HG03565 (cell line): ENCODE data around the gene IFT57.

Experiments
- ATAC-seq: cut with Tn5 transposase; IDR thresholded peaks from one replicate; pipeline ENCODE4 v1.9.1; 2021; ENCODE audit warnings: mild to moderate bottlenecking, moderate library complexity; ENCODE audit not compliant: unreplicated experiment

IFT57 gene

DNA sequence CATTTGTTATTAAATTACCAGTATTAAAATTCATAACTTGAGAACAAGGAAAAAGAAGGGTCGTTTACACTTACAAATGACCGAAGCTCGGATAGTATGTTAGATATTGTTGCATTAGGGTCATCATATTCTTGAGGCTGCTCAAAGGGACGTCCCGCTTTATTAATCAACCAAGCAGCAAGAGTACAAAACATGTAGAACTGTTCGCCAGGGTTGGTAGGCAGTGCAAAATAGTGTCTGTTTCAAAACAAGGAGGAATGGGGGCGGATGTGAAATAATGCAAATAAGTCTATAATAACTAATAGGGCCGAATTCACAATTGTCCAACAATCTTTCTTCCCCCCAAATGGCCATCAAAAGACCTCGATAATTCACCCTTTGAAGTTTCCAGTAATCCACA lies 2.9 kb downstream of the IFT57 start:
- ATAC-seq = no peak

DNA sequence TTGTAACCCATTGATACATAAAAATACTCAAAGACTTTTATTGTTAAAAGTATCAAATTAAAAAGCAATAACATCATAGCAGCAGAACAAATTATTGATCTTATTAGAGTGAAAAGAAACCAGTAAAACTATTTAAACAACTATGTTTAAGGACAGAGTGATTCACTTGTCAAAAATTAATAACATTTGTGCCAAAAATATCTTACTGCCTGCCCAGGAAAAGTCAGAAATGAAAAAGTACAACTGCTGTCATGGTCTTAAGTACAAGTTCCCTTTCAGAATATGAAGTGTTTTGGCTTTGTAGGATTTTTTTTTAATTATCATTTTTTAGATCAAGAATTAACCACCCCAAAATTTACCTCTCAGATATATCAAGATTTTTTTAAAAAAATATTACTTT lies 3.4 kb downstream of the IFT57 start:
- no peak for ATAC-seq

DNA sequence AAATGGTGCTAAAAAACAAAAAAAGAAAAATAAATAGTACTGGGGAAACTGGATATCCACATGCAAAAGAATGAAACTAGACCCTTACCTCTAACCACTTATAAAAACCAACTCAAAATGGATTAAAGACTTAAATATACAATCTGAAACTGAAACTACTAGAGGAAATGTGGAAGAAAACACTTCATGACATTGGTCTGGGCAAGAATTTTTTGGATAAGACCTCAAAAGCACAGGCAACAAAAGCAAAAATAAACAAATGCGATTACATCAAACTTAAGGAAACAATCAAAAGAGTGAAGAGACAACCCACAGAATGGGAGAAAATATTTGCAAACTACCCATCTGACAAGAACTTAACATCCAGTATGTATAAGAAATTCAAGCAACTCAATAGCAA lies 6.4 kb downstream of the IFT57 start:
- no peak for ATAC-seq

GRCh38 chr3:108209579-108209978 lies 12.6 kb downstream of the IFT57 start:
- ATAC-seq = no peak

DNA sequence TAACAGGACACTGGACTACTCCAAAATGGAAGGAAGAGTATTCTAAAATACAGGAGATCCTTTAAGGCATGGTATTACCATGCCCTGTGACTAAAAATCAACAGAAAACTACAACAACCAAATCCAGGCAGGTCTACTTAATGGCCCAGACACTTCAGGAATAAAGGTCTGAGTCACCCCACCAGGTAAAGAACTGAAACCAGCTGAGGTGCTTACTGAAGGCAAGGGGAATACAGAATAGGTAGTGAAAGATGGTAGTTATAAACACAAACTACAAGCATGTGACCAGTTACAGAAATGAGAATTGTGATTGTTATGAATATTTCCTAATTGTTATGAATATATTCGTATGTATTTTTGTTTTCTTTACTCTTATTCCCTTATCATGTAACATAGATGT lies 13.4 kb downstream of the IFT57 start:
- ATAC-seq = peak; percentile 89

DNA sequence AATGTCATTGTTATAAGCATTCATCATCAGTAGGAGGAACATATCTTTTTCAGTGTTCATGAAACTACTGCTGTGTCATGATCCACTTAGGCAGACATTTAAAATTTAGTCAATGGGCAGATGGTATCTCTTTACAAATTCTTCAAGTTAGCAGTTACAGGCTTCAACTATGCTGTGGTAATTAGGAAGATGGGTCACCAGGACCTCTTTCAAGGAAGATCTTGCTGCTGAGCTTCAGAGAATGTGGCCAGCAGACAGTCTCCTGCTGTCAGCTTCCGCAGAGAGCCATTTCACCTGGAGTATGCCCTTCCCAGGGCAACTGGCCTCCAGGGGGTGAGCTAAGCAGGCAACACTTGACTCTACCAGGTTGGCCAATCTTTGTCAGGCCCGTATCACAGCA lies 19.4 kb downstream of the IFT57 start:
- ATAC-seq = no peak

DNA sequence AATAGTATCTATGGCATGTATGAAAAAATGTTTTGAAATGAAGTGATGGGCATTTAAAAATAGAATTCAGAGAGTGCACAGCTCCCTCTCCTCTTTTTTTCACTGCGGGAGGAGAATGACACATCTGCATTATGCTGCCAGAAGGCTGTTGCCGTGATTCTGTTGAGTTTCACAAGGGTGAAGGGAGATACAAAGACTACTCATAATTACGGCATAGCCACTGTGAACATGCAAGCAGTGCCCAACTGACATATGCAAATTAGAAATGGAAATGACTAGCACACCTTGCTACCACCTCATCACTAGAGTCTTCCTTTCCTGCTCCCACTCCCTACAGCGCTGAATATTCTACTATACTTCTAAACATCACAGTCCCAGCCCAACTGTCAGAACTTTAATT lies 20.1 kb downstream of the IFT57 start:
- peak; percentile 66 for ATAC-seq

DNA sequence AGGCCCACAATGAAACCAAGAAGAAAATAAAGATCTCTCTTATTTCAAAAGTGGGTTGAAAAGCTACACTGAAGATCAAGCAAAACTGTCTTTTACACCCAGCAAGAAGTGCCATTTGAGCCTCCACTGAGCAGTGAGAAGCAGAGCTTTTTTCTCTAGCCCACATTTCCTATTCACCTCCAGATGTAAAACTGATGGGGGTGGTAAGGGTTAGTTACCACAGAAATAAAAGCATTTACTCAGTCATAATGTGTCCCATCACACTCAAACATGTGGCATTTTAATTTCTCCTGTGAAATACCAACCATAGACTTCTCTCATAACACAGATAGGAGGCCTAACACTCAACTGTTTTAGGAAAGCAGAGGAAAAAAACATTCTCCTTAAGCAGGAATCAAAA lies 21.0 kb downstream of the IFT57 start:
- ATAC-seq = no peak

GRCh38 chr3:108200578-108200977 lies 21.6 kb downstream of the IFT57 start:
- ATAC-seq = no peak

DNA sequence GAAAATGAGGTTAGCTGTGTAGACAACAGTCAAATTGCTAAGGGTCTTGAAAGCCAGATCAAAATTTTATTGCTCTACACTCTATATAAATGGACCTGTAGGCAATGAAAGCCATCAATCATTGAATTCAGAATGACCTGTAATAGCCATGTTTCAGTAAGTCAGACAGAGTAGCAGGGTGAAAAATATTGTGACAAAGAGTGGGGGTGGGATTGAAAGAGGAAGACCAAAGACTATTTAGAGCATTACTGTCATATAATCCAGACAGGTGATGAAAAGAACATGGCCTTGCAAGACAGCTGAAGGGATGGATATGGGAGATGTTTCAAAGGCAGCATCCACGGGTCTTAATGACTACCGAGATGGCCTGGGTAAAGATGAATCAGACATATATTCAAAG lies 22.2 kb downstream of the IFT57 start:
- ATAC-seq = no peak

DNA sequence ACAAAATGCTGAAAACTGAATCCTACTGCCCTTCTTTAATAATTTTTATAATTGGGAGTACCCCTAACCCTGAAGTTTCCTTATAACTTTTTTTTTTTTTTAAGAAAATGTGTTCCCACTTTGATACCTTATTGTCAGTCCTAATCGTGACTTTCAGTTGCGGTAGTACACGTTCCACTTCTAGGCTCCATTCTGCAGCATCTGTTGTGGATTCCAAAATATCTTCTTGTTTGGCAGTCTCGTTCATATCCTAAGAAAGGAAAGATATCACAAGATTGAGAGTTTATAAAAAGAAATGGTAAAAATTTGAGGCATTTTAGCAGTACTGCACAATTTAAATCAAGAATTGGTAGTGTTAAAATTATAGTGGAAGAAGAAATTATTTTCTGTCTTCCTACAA lies 30.8 kb downstream of the IFT57 start:
- no peak for ATAC-seq

DNA sequence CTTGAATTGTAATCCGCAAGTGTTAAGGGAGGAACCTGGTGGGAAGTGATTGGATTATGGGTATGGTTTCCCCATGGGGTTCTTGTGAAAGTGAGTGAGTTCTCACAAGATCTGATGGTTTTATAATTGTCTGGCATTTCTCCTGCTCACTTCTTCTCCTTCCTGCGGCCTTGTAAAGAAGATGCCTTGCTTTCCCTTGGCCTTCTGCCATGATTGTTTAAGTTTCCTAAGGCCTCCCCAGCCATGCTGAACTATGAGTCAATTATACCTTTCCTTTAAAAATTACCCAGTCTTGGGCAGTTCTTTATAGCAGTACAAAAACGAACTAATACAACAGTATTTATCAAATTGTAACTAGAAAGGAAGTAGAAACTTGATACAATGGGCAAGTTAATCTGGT lies 31.9 kb downstream of the IFT57 start:
- ATAC-seq = no peak

DNA sequence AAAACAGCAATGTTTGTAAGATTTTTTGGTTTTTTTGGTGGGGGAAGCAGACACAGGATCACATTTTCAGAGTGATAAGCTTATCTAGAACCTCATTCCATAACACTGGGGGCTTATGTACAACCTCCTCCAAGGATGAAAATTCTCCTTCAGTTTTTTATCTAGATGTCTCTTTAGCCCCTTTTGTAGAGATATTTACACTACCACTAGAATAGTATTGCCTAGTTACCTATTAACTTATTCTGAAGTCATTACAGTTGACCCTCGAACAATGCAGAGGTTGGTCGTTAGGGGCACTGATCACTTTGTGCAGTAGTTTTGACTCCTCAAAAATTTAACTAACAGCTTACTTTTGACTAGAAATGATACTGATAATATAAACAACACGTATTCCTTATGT lies 32.8 kb downstream of the IFT57 start:
- ATAC-seq = no peak

- ATAC-seq = no peak
Observed at GRCh38 chr3:108185536-108185935, 36.7 kb downstream of the IFT57 start.

- ATAC-seq = no peak
Observed at GRCh38 chr3:108184824-108185223, 37.4 kb downstream of the IFT57 start.

- ATAC-seq = no peak
Observed at GRCh38 chr3:108183971-108184370, 38.3 kb downstream of the IFT57 start.

- ATAC-seq = no peak
Observed at GRCh38 chr3:108183181-108183580, 39.0 kb downstream of the IFT57 start.

DNA sequence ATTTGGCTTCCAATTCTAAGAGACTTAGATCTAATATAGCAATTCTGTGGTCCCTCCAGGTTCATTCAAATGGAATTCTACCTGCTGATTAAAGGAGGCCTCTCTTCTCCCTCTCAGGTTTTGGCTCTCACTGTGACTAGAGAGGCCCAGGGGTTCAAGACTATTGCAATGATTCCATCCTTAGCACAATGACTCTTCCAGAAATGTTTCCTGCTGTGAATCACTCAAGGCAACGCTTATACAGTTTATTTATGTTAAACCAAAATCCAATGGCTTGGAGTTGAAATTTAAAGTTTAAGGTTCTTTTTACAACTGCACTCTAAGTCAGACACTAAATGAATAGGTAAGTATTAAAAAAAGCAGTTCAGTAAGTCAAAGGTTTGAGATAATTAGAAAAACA lies 39.9 kb downstream of the IFT57 start:
- ATAC-seq = no peak

DNA sequence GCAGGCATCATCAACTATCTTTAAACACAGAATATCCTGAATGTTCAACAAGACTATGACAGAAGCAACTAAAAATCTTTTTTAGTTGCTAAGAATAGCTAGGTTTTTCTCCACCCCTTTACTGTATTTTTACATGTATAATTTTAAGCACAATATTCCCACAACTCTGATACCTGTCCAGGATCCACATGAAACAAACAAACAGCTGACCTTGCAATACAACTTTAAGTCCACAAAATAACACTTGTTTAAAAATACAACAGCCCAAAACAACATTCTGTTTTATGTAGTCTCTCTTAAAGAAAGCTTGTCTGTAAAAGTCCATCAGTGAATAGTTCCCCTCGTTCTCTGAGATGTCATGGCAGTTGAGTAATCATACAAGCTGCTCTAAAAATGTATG lies 41.1 kb downstream of the IFT57 start:
- ATAC-seq = no peak

- no peak for ATAC-seq
Observed at GRCh38 chr3:108180194-108180593, 42.0 kb downstream of the IFT57 start.

- ATAC-seq = no peak
Observed at GRCh38 chr3:108178676-108179075, 43.5 kb downstream of the IFT57 start.

- no peak for ATAC-seq
Observed at GRCh38 chr3:108177536-108177935, 44.7 kb downstream of the IFT57 start.

GRCh38 chr3:108175352-108175751 lies 46.9 kb downstream of the IFT57 start:
- no peak for ATAC-seq

DNA sequence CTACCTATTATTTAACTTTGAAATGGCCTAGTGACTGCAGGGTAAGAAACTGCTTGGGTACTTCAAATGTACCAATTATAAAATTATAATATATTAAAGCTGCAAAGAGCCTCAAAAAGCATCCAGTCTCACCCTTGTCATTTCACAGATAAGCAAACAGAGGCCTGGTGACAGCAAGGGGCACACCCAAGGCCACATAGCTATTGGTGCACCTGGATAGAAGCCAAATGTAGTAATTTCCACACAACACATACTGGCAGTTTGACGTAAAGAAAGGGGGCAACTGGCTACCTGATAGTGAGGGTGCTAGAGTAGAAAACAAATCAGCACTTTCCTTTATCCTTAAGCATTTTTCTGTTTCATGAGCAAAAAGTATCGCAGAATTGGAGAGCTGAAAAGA lies 51.1 kb downstream of the IFT57 start:
- ATAC-seq = no peak
